SK-MEL-5 (cell line): ENCODE measurements around the gene LMBR1L. TPM values are rescaled to one million over a fixed set of nuclear protein-coding genes. Genes with fewer than 3 reads are reported as not detected.

Experiments
- DNase-seq: peaks from one replicate; pipeline ENCODE4 v3.0.0-alpha.2; 2016; ENCODE audit warnings: low read depth, low spot score
- in situ Hi-C: cut with HindIII; loops from 2 replicates; pipeline ENCODE4 v1.10.0; 2016; ENCODE audit warnings: low sequenced_read_pairs, high pct_unique_total_duplicates, low pct_unique_long_range_greater_than_20kb
- total RNA-seq: library from RNA; depleted of rRNA; stranded (reverse); fragments of >200 nt; shearing (Covaris generic); gene quantifications from 2 replicates; pipeline ENCODE4 v1.2.3, GENCODE V29; 2014

The LMBR1L gene
- total RNA-seq, 1 experiment from 2014 or later = 20.6 TPM

DNA sequence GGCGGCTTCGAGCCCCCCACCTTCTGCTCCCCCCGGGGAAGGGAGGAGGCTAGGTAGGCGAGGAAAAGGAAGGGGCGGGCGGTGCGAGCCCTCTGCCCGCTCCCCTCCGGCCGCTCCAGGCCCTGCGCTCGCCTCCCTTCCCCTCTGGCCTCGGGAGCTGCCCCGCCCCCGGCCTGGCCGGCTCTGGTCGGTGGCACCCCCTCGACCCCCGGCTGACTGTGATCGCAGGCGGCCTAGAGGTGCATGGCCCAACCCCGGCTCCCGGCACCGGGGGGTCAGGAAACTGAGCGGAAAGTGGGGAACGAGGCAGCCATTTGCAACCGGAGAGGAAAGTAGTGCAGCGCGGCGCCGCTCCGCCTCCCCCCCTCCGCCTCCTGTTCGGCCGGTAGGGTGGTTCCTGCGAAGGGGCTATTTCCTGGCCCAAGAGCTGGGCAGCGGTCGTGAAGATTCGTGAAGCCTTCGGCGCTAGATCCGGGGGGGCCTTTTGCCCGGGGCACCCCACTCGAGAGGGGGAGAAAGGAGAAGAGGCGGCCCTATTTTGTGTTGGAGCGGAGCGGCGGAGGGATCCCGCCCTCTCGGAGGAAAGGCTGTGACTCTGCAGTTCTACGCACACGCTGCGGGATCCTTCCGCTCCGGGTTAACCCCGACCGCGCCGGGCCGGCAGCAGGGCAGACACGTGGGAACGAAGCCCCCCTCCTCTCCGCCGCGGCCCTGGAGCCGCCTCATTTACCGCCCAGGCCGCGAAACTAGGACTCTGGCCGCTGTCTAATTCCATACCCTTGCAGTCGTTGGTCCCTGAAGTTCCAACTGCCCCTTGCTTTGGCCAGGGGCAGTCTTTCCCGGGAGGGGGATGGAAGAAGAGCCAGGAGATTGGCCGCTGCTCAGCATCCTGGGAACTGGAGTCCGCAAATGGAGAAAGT lies 50.1 kb downstream of the LMBR1L start, which contains the start of gene KMT2D:
Gene KMT2D, minus strand, starts transcription at position 558 of the 920 bp plus-strand sequence. CDS start 5,470 bp downstream, outside the sequence.
- in situ Hi-C loops = no loop called here
- DNase-seq = peak; percentile 92

DNA sequence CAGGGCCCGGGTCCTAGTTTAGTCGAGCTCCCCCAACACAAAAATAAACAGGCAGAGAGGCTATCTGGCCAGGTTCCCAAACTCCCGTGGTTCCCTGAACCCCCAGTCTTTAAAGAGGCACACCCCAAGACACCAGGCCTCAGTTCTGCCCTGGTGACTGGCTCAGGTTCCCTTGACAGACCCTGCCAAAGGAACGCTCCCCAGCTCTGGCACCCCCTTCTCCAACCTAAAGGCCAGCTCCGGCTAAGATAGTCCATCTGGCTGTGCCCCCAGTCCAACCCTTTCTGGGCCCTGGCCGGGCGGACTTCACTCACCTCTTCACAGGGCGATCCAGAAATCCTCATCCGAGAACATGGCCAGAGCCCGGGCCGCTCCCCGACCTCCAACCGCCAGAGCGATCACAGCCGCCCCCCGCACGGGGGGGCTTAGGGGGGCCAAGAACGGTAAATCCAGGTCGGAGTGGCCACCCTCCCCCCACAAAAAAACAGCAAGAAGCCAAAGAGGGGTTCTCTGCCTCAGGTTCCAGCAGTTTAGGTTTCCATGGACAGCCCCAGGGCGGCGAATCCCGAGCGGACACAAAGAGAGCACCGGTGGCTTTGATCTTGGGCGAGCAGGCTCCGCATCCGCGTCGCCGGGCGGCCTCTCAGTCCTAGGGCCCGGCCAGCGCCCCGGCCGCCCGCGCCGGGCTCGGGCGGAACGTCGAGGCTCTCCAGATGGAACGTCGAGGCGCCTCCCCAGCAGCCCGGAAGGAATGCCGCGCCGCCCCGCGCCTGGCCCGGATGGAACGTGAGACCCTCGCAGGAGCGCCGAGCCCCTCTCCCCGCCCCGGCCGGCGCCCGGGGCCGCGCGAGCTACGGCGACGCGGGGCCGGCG lies 51.1 kb downstream of the LMBR1L start:
- in situ Hi-C loops = no loop called here
- no peak for DNase-seq

DNA sequence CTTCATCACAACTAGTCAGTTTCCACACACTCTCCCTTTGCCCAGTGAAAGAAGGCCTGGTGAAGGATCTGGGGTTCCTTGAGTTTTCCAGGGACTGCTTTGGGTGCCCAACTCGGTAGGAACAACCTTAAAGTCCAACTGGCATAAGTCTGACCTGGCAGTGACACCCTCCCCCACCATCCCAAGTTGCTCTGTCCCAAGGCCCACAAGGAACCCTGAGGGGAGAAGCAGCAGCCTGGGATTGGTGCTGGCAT lies 51.7 kb downstream of the LMBR1L start:
- in situ Hi-C loops = no loop called here
- no peak for DNase-seq

DNA sequence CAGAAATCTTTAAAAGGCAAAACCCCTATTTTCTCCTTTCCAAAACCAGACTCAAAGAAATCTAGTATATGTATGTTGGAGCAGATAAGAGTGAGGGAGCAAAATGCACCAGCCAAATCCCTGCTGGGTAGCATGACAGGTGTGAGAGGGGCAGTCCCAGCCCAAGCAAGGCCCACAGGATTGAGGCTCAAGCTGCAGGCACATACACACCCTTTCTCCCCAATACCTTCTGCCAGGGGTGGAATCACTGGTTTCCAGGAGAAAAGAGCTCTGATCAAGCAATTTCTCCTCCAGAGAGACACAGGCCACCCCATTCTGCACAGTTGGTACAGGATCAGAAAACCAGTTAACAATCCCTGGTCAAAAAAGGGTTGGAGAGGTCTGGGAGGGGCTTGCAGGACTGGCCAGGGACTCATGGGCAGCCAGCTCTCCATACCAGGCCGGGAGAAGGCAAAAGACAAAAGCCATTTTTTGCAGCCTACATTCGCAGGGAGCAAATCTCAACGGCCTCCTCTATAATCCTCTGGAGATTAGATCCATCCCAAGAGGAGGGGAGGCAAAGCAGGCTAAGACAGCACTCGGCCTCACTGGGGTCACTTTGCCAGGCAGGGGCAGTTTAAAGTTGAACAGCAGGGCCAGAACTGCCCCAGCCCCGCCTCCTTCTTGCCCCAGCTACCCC lies 52.1 kb downstream of the LMBR1L start:
- no peak for DNase-seq
- in situ Hi-C loops = no loop called here

DNA sequence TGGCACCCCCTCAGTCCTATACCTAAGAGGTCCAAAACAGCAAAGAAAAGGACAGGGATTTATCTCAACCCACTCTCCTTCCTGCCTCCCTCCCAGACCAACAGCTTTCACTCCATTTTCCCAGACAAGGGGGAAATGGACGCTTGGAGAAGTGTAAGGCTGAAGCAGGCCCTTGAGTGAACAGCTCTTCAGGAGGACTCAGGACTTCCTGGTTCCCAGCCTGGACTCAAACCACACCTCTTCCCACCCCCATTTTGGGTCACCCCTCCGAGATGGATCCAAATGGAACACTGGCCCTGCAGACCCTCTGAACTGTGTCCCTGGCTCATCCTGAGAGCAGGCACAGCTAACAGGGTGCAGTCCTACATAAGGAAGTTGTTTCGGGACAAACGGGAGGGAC lies 52.8 kb downstream of the LMBR1L start:
- in situ Hi-C loops = no loop called here
- DNase-seq = no peak

DNA sequence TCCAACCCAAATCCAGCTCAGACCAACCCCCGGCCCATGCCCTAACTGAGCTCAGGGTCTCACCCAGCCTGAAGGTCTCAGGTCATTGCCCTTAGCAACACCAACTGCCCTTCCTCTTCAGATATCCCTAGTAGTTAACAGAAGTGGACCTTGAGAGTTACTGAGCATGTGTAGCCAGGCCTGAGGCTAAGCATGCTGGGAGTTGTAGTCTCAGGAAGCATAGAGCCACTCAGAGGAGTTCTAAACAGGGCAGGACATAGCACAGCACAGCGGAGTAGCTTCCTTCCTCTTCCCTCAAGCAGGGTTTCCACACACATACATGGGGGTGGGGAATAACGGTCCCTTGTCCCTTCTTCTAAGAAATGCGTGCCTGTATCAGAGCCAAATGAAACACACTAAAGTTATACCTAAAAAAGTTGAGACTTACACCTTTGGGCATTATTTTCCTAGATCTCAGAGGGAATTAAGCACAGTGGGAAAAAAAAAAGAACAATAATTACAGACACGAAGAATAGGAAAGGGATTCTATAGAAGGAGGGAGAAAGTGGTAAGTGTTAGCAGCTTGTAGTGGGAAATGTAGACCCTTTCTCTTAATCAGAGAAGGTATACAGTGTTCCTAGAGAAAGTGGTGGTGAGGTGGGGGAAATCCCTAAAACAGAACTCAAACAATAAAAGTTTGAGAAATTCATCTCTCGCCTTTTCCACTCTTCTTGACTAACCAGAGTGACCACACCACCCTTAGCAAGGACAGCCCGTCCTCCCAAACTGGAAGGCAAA lies 54.5 kb downstream of the LMBR1L start:
- DNase-seq = peak; percentile 94
- in situ Hi-C loops = no loop called here

DNA sequence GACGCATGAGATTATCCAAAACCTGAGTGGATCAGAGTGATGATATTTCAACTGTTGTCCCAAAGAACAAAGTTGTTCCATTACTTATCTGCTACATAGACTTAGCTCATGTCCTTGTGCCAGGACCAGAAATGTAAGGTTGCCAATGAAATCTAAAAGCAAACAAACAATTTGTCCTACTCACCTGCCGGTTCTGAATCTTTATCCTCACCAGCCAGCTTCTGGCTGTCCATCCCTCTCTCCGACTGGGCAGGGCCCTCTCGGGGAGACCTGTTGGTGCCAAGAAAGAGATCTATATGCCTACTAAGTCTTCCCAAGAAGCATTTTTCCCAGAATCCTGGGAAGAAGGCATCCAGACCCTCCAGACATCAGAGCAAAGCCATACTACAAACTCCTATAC lies 55.6 kb downstream of the LMBR1L start:
- no peak for DNase-seq
- in situ Hi-C loops = no loop called here

DNA sequence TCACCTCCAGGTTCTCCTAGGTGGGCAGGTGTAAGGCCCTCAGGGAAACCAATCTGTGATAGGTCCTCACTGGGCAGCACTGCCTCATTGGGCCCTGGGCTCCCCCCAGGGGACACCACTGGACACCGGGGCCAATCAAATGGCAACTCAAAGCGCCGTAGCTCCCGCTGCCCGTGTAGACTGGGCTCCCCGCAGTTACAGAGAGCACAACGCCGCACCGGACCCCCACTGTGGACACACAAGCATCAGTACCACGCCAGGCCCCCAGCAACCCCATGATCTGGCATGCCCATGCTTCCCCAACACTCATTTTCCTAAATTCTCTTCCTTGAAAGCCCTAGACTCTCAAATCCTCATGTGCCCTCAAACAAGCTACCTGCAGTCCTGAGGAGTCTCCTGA lies 56.1 kb downstream of the LMBR1L start:
- in situ Hi-C loops = no loop called here
- DNase-seq = no peak

DNA sequence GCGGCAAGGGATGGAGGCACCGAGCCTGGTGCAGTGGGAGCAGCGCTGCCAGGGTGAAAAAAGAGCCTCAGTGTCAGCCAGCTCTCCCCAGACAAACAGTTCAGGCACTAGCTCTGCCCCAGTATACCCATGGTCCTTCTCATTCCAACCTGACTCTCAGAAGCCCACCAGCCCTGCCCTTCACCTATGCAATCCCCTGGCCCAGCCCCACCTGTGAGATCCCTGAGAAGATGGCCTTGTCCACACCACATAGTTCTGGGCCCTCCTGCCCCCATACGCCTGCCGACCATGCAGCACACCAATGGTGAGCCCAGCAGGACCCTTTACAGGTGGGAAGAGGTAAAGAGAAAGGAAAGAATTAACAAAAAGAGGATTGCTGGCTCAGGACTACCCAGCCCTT lies 56.6 kb downstream of the LMBR1L start:
- in situ Hi-C loops = no loop called here

DNA sequence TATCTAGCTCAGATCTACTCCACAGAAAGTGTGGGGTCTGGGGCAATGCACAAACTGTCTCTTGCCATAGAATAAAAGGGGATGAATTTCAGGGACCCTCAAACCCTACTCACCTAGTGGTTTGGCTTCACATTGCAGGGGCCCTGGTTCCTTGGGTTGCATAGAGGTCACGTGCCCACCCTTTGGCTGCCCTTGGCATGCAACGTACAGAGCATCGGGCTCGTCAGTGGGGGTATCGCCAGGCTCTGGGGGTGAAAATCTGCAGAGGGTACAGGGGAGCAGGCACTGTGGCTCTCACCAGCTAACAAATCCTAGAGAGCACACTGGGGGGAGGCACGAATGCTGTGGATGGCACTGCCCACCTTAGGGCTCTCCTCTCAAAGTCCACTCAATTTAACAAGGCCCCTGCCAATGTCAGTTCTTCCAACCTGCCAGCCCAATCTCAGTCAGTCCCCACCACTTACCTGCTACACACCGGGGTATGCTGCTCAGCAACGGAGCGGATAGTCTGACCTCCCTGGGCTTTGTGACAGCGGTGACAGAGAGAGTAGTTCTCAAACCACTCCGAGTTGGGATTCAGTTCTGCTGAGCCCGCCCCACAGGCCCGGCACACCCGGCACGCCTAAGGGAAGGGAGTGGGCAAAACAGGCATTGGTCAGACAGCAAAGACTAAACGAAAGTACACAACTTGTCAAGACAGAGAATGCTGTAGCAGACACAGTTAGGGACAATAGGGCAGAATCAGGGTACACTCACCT lies 58.0 kb downstream of the LMBR1L start:
- no peak for DNase-seq
- in situ Hi-C loops = no loop called here

More for the DNA sequence above, 56.6 kb downstream of the LMBR1L start:
- no peak for DNase-seq

DNA sequence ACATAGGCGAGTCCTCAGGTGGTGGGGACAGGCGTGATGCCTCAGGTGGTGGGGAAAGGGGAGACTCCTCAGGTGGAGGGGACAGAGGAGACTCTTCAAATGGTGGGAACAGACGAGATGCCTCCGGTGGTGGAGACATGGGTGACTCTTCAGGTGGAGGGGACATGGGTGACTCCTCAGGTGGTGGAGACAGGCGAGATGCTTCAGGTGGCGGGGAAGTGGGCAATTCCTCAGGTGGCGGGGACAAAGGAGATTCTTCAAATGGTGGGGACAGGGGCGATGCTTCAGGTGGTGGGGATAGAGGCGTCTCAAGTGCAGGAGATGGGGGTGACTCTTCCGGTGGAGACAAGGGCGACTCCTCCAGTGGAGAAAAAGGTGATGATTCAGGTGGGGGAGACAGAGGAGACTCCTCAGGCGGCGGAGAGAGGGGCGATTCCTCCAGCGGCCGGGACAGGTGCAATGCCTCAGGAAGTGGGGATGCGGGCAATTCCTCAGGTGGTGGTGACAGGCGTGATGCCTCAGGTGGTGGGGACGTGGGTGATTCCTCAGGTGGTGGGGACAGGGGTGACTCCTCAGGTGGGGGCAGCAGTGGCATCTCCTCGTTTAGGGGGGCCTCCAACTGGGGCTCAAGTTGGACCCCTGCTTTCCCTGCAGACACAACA lies 58.7 kb downstream of the LMBR1L start:
- DNase-seq = no peak
- in situ Hi-C loops = no loop called here

DNA sequence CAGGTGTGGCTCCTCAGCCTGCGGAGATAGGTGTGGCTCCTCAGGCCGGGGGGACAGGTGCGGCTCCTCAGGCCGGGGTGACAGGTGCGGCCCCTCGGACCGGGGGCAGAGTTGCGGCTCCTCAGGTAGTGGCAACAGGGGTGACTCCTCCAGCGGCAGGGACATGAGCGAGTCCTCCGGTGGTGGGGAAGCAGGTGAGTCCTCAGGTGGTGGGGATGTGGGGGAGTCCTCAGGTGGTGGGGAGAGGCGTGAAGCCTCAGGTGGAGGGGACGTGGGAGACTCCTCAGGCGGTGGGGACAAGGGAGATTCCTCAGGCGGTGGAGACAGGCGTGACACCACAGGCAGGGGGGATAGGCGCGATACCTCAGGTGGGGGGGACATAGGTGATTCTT lies 59.3 kb downstream of the LMBR1L start:
- in situ Hi-C loops = no loop called here

DNA sequence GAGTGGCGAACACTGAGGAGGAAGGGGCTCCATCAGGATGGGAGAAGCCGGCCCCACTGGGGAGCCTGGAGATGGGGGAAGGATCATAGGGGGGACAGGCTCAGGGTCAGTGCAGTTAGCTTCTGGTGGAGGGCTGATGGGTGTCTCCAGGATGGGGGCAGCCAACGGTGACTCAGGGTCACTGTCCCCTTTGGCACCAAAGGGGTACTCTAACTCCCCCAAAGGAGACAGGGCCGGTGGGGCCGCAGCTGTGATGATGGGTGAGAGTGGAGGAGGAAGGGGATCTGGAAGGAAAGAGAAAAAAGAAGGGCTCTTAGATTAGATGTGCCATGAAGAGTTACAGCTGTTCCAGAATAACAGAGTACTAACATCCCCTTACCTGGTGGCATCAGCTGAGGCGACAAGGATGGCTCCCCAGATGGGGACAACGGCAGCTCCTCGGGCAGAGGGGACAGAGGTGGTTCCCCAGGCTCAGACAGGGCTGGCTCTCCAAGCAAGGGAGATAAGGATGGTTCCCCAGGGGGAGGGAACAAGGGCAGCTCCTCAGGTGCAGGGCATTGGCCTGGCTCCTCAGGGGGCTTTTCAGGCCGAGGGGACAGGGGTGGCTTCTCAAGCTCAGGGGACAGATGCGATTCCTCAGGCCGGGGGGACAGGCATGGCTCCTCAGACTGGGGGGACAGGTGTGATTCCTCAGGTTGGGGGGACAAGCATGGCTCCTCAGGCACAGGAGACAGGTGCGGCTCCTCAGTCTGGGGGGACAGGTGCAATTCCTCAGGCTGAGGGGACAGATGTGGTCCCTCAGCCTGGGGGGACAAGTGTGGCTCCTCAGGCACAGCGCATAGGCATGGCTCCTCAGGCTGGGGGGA lies 59.9 kb downstream of the LMBR1L start:
- in situ Hi-C loops = no loop called here

More for the DNA sequence above, 59.3 kb downstream of the LMBR1L start:
- DNase-seq = no peak

DNA sequence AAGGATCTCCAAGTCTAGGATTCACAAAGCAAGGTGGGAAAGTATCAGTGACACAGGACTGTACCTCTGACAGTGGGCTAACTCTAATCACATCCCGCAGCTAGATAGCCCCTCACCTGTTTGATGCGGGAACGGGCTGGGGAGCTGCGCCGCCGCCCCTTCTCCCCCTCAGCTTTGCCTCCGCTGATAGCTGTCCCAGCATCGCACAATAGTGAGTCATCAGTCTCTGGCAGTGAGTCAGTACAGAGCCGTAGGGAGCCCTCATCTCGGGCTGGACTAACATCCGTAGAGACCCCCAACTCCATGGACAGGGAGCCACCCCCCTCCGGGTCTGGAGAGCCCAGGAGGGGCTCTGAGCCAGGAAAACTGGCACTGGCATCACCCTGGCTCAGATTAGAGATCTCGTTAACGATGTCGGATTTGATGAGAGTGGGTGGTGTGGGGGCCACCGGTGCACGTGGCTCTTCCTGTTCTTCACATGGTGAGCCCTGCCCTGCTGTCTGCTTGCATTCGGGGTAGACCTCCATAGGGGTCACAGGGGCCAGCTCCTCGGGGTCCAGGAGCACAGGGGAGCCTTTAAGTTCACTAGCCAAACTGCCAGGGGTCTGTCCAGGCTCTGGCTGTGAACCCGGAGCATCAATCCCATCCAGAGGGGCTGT lies 61.0 kb downstream of the LMBR1L start:
- DNase-seq = no peak
- in situ Hi-C loops = no loop called here

More for the DNA sequence above, 59.9 kb downstream of the LMBR1L start:
- DNase-seq = no peak

DNA sequence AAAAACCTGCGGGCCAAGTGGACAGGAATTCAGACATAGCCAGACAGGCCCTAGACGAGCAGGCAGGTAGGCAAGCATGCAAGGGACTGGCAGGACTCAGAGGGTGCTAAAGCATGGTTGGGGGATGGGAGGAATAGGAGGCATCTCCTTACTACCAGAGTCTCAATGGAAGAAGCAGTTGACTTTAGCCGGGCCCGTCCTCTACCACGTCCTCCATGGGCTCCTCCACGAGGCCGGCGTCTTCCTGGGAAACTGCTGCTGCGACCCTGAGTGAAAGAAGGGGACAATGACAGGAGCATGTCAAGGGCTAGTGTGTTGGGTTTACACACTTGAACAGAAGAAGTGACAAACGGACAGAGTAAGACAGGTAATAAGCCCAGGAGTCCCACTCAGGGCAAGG lies 61.7 kb downstream of the LMBR1L start:
- DNase-seq = no peak
- in situ Hi-C loops = no loop called here
